Uterus (tissue), 2 donors: ENCODE data around the gene ELP1.

Source experiments
- POLR2A ChIP-seq, 2 donors: fragments of 450-650 bp; IDR thresholded peaks; one replicate each; pipeline ENCODE4 v1.6.1; 2016; ENCODE audit warnings: antibody characterized with exemption in 2 of 2, mild to moderate bottlenecking in 1 of 2, moderate library complexity in 1 of 2
- TF ChIP-seq, protein P1 (sequence below), 4 experiments: fragments of 200-600 bp in 2 of 4; fragments of 450-650 bp in 2 of 4; sonication (generic) in 2 of 4; IDR thresholded peaks; one replicate each; pipeline ENCODE4 v1.5.1; 2016 to 2019; ENCODE audit warnings: antibody characterized with exemption in 4 of 4, mild to moderate bottlenecking in 2 of 4, moderate library complexity in 1 of 4

GRCh38 chr9:108939975-108940374 is 6.1 kb upstream of the ELP1 start:
- TF ChIP-seq, protein P1, sequence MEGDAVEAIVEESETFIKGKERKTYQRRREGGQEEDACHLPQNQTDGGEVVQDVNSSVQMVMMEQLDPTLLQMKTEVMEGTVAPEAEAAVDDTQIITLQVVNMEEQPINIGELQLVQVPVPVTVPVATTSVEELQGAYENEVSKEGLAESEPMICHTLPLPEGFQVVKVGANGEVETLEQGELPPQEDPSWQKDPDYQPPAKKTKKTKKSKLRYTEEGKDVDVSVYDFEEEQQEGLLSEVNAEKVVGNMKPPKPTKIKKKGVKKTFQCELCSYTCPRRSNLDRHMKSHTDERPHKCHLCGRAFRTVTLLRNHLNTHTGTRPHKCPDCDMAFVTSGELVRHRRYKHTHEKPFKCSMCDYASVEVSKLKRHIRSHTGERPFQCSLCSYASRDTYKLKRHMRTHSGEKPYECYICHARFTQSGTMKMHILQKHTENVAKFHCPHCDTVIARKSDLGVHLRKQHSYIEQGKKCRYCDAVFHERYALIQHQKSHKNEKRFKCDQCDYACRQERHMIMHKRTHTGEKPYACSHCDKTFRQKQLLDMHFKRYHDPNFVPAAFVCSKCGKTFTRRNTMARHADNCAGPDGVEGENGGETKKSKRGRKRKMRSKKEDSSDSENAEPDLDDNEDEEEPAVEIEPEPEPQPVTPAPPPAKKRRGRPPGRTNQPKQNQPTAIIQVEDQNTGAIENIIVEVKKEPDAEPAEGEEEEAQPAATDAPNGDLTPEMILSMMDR (IDR thresholded peaks at IDR 0.05): no peak
- TF ChIP-seq POLR2A (IDR thresholded peaks at IDR 0.05): no peak
